Kidney glomerular epithelial cell (primary cell): ENCODE data around the gene GRIN2A.
A peak's percentile ranks its signal among the peaks of the same experiment; 100 is the strongest.

Experiments
- DNase-seq: peaks from one replicate; lab custom pipeline; 2025; lab: John Stamatoyannopoulos, UW

GRIN2A gene

DNA sequence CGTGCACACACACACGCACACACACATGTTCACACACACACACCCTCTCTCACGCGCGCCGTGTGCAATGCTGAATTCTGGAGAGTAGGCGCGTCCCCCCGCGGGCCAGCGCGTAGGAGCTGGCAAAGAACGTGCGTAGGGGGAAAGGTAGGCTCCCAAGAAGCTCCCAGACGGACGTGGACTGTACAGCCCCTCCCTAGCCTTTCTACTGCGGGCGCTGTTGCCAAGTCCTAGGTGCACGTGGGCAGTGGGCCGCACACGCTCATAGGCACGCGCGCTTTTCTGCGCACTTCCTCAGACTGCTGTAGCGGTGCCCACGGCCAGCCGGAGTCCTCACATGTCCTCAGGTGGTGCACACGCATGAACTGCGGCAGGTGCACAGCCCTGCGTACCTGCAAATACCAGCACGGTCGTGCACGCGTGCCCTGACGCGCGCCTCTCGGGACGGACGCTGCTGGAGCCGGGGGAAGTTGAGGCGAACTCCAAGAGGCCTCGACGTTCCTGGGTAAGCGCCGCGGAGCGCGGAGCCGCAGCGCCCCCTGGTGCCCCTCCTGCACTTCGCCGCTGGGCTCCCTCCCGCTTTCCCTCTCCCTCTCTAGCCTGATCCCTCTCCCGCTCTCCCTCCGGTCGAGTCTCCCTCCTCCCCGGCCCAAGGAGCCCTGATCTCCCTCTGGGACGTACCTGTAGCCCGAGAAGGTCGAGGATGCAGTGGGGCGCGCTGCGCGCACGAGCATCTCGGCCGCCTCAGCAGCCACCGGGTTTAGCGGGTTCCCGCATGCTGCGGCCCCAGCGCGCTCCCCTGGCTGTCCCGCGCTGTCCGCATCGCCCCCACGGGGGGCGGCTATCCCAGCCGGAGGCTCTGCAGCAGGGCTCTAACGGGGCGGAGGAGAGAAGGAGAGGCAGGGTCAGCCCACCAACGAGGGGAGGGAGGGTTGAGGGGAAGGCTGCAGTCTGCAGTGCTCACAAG, 749 bp downstream of the GRIN2A start:
- peak; percentile 26 for DNase-seq

GRCh38 chr16:10180771-10181163, 1.5 kb downstream of the GRIN2A start:
- DNase-seq = no peak

- no peak for DNase-seq
Measured at GRCh38 chr16:10180042-10180770, 2.0 kb downstream of the GRIN2A start.

GRCh38 chr16:10178526-10178925, 3.7 kb downstream of the GRIN2A start:
- DNase-seq = no peak

DNA sequence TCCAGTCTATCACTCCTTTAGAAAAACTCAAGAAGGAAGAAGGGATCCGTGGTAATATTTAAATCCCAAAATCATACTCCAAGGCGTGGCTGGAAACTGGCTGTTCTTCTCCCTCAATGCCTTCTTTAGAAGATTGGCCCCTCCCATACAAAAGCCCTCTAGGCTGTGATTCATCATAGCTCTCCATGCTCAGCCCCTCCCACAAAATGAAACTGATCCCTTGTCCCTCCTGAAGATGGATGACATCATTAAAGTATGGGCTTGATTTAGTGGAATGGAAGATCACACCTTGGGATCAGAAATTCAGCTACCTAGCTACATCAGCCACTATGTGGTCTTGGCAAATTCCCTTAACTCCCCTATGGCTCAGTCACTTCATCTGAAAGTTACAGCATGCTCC, 4.1 kb downstream of the GRIN2A start:
- no peak for DNase-seq

DNA sequence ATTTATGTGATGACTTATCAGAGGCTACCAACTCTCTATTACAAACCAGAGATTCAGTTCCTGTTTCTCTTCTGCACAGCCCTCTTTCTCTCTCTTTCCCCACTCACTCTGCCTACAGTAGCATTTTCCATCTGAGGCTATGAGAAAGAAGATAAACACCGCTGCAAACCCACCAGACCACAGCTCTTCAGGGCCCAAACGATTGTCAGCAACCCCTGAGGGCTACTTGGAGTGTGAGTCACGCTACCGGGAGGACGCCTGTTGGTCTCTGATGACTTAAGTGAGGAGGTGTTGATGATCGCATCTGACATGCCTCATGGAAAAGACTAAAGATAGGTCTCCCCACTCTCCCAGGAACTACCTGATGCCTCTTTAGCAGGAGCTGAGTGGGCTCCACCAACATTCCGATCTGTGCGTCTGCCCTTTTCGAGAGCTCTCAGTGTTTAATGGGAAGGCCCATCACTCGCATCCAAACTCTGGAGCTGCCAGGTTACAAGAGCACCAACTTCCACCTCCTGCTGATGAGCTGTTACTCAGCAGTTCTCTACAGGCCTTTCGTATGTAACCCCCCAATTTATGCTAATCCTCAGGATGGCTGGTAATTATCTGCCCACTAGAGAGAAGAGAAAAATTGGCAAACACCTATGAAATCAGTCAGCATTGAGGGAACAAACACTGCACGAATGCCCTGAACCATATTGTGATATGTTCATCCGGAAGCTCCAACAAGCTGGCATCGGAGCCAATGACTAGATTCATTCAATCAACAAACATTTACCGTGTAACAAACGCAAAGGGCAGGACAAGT, 9.2 kb downstream of the GRIN2A start:
- DNase-seq = peak; percentile 0

DNA sequence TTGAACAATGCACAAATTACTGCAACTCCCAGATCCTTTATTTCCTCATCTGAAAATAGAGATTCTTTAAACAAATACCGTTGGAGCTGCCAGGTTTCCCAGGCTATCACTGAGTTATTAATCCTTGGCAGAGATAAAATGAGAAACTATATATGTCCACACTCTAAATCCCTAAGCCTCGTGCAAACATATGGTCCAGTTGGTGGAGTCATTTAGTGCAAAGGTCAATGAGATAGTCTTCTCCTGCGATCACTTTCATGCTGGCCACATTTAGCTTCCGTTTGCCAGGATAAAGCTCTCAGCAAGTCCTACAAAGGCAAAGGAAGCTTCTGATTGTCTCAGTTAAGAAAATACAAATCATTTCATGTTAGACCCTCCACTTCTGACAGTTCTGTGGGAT, 11.0 kb downstream of the GRIN2A start:
- DNase-seq = no peak

DNA sequence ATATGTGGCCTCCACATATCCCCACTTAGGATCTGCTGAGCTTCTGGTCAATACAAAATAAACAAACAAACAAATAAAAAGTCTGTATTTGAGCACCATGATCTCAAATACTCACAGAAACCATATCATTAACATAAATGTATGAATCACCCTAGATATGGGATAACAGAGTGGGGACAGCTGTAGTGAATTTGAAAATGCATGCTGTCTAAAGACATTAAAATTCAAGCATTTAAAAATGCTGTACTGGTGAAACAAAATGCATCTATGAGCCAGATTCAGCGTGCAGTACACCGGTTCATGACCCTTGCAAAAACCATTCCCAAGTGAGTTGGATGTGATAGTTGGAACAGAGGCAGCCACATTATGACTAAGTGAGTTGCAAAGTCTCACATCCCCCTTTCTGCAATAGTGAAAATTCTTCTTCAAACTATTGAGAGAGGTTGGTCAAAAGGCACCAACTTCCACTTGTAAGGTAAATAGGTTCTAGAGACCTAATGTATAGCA, 12.3 kb downstream of the GRIN2A start:
- DNase-seq = no peak

- DNase-seq = no peak
Measured at GRCh38 chr16:10169031-10169430, 13.2 kb downstream of the GRIN2A start.

GRCh38 chr16:10168258-10168657, 14.0 kb downstream of the GRIN2A start:
- DNase-seq = peak; percentile 7

DNA sequence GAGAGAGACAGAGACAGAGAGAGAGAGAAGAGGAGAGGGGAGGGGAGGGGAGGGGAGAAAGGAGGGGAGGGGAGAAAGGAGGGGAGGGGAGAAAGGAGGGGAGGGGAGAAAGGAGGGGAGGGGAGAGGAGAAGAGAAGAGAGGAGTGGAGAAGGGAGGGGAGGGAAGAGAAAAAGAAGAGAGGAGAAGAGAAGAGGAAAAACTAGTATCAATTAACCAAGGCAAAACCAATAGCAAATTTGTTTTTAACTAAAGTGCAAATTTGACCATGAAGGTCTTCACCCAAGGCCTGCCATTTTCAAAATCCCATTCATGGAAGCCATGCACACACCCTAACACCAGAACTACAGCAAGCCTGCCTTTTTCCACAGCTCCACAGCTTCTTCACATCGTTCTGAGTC, 16.6 kb downstream of the GRIN2A start:
- no peak for DNase-seq

- DNase-seq = no peak
Measured at GRCh38 chr16:10162981-10163380, 19.2 kb downstream of the GRIN2A start.

GRCh38 chr16:10156099-10156498, 26.1 kb downstream of the GRIN2A start:
- DNase-seq = no peak

DNA sequence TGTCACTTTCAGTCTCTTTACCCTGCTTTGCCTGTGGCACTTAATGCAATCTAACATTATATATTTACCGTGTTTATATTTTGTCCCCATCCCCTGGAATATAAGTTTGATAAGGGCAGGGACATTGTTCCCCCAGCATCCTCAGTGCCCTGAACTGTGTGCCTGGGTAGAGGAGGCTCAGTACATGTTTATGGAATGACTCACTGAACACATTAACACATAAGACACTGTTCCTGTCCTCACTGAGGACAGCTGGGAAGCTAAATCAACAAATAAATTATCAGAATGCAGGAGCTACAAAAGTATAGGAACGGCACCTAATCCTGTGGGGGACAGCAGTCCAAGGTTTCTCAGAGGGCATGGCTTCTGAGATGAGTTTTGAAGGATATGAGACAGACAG, 27.8 kb downstream of the GRIN2A start:
- no peak for DNase-seq

GRCh38 chr16:10153985-10154384, 28.2 kb downstream of the GRIN2A start:
- DNase-seq = no peak

DNA sequence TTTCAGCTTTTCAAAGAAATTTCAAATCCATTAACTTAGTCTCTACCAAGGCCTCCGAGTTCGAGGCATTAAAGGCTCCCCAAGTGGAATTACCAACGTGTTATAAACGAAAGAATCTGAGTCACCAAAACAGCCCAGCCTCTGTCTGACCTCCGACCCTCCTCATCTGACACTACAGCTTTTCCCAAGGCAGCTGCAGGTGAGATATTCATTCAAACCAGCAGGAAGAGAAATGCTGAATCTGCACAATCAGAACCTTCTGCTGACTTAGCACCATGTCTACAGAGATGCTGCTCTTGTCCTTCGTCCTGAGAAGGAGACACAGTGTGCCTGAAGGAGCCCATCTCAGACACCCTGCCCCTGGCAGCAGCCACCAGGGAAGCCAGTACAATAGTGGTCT, 30.5 kb downstream of the GRIN2A start:
- DNase-seq = no peak

GRCh38 chr16:10150906-10151305, 31.3 kb downstream of the GRIN2A start:
- DNase-seq = no peak

DNA sequence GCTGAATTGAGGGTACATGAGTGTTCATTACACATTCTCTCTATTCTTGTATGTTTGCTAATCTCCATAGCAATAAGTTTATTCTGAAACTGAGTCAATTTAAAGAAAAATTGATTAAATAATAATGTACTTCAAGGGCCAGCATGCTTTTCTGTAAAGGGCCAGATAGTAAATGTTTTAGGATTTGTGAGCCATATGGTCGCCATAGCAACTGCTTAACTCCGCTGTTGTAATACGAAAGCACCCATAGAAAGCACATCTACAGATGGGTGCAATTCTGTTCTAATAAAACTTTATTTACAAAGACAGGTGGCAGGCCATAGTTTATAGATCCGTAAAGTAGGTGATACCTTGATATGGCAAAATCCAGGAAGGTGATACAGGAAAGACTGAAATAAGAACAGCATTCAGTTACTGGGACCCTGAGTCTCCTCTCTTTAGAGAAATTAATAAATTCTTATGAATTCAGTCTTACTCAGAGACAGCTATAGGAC, 36.6 kb downstream of the GRIN2A start:
- no peak for DNase-seq

DNA sequence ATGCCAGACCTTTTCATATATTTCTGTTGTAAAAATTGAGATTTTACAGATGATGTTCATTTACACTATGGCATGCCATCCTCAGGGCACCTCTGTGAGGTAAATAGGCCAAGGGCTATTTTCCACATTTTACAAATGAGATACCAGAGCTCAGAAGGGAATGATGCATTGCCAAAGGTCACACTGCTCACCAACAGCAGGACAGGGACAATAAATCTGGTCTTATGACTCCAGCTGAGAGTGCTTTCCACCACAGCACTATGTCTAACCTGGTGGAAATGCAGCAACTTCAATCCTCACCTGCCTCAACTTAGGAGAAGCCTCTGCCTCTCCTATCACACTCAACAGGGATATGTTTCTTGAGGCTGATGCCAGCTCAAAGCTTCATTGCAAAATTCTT, 40.6 kb downstream of the GRIN2A start:
- no peak for DNase-seq

GRCh38 chr16:10138881-10139280, 43.3 kb downstream of the GRIN2A start:
- DNase-seq = no peak

GRCh38 chr16:10137341-10137740, 44.9 kb downstream of the GRIN2A start:
- no peak for DNase-seq

DNA sequence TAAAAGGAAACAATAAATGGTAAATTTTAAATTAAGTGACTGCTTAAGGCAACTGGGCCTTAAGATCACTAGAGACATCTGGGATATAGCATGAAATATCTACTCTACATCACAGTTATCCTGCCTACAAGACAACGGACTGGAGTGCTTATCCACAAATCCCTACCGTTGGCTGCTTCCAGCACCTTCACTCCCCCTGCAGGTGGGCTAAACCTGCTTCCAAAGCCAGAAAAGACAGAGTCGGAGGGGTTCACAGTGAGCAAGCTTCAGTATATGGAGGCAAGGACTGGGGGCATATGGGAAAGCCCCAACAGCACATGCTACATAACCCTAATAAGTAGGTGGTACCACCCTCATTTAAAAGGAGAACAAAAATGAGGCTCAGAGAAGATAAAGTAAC, 45.3 kb downstream of the GRIN2A start:
- no peak for DNase-seq
